NCI-H82 treated with DMSO at 0.1 percent for 48 hours (cell line): ENCODE measurements around the gene ZBTB7C.

ENCODE experiments used
- DNase-seq: peaks from one replicate; lab custom pipeline; 2025; ENCODE audit not compliant: unreplicated experiment; lab: John Stamatoyannopoulos, UW

The ZBTB7C gene

DNA sequence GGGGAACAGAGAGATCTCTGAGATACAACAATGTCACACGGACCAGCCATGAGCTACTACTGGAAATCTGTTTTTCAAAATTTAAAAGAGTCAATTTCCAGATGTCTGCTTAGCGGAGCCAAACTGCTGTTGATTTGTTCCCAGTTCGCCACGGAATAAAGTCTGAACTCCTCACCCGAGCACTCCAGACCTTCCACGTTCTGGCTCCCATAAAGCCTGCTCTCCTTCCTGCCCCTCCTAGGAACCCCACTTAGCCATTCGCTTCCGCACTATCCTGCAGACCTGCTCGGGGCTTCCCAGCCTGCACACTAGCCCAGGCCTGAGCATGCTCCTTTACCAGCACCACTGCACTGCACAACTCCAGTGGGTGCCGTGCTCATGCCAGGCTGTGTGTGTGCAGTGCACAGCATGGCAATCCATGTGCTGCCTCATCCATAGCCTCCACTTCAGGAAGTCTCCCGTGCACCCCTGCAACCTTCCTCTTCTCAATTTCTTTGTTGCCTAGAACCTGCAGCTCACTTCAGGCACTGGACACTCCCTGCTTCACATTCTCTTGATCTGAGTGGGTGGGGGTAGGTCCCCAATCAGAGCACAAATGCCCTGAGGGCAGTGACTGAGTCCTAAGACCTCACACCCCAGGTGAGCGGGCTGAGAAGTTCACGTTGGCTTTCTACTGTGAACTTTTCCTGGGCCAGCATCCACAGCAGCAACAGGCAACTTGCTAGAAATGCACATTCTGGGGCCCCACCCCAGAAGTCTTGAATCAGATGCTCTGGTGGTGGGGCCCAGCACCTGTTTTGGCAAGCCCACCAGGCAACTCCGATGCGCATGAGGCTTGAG, 53.7 kb downstream of the ZBTB7C start:
- DNase-seq = no peak

- no peak for DNase-seq
Observed at GRCh38 chr18:48354746-48355260, 54.4 kb downstream of the ZBTB7C start.

DNA sequence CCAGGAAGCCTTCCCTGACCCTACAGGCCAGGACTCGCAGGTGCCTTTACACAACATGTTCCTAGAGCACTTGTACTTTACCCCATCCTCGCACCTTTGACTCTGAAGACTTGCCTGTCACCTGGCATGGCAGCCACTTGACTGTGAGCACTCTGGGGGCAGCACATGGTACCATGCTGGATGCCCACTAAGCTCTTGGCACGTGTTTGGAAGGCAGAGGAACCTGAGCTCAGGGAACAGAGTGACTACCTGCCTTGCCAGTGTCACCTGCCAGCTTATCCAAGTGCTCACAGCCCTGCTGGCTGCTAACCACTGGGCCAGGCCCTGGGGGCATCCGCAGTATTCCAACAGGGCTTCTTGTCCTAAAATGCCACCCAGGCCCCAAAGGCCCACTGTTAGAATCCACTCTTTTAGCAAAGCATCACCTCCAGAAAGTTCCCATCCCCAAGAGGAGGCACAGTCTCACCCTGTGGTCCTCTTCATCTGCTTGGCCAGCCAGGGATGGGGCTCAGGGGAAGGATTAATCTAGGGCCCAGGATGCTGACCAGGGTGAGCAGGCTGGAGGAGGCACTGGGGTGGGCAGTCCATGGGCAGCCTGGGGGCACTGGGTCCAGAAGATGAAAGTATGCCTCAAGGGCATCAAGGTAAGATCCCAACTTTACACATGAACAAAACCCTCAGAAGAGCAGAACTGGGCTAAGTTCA, 57.0 kb downstream of the ZBTB7C start:
- DNase-seq = no peak

GRCh38 chr18:48351216-48352050, 57.8 kb downstream of the ZBTB7C start:
- DNase-seq = no peak

DNA sequence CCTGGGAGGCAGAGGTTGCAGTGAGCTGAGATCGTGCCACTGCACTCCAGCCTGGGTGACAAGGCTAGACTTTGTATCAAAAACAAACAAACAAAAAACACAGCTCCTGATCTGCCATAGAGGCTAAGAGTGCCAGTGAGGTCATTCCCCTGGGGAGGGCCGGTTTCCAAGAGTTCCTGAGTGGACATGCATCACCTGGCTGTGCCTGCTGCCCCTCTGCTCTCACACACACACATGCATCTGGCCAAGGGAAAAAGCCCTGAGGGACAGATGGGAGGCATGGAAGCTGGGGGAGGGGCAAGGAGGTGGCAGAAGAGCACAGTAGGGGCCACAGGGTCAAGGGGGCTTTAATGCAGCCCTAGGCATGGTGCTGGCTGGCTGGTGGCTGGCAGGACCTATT, 60.4 kb downstream of the ZBTB7C start:
- DNase-seq = no peak

- DNase-seq = no peak
Observed at GRCh38 chr18:48347756-48348326, 61.3 kb downstream of the ZBTB7C start.

- no peak for DNase-seq
Observed at GRCh38 chr18:48345596-48345995, 63.6 kb downstream of the ZBTB7C start.

DNA sequence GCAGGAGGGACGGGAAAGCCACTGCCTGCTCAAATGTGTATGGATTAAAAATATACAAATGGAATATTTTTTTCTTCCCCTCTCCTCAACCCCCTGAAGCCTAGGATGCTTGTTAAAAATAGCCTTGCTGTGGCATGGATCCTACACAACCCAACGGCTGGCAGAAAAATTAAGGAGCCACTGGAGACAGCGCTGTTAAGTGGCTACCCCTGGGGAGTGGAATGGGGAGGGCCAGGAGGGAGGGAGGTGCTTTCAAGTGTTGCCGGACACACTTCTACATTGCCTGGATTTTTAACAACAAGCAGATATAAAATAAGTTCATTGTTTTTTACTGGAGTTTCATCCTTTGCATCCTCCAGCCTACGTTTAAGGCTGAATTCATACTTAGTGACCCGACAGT, 66.6 kb downstream of the ZBTB7C start:
- no peak for DNase-seq

GRCh38 chr18:48342125-48342524, 67.1 kb downstream of the ZBTB7C start:
- DNase-seq = no peak

DNA sequence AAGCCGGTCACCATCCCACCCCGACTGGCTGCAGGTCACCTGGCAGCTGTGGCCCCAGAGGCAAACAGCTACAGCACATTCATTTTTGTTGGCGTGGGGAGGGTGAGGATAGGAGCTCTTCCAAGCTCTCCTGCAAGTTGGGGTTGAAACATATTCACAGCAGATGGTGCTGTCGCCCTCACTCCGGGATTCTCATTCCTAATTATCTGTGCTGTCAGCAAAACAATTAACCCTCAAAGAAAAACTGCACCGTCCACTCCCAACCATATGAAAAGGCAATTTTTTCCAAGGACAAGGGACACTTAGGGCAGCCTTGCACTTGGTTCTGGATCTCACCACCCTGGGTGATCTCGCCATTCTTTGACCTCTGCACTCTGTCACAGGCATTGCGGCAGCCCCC, 68.6 kb downstream of the ZBTB7C start:
- no peak for DNase-seq

DNA sequence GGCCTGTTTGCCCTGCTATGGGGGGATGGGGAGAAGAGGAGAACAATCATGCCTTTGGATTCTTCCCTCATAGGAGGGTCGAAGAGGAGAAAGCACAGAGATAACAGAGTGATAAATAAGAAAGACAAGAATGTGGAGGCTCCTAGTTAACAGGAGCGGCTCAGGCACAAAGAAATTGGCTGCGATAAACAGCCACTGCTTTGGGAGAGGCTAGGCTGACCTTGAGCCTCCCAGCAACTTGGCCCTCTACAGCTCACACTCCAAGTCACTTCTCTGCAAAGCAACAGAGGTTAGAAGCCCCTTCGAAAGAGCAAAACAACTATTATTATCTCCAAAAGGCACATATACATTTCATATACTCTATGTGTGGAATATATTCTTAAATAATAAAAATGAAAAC, 69.5 kb downstream of the ZBTB7C start:
- DNase-seq = no peak

- DNase-seq = no peak
Observed at GRCh38 chr18:48338915-48339314, 70.3 kb downstream of the ZBTB7C start.

DNA sequence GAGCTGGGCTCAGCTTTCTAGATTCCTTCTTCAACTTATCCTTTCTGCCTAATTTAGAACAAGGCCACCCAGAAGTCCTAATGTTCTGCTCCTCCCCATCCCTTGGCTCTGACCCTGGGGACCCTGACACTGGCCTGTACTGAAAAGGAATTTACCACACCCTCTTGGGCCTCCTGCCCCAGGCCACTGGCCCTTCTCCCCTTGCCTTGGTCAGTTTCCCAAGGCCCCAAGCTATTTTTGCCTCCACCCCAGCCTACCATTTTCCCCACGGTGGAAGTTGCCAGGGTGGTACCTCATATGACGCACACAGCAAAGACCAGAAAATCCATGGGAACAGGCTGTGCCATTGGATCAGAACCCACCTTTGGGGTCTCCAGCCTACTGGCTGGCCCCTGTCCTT, 72.1 kb downstream of the ZBTB7C start:
- no peak for DNase-seq

GRCh38 chr18:48336332-48336731, 72.9 kb downstream of the ZBTB7C start:
- no peak for DNase-seq

GRCh38 chr18:48335829-48336228, 73.4 kb downstream of the ZBTB7C start:
- DNase-seq = no peak

DNA sequence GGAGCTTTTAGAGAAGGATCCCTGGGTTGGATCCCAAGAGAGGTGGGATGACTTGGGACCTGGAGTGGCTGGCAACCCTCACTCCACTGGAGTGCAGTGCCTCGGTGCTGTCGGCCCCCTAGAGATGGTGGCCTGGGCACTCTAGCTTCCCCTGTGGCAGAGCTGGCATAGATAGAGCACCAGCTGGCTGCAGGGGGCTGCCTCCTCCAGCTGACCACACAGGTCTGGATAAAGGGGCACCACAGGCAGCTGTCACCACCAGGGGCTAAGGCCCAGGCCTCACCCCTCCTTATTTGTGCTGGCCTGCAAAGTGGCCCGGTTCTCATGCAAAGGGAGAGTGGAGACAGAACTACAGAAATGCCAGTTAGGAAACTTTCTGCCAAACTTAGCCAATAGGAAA, 74.3 kb downstream of the ZBTB7C start:
- DNase-seq = no peak

DNA sequence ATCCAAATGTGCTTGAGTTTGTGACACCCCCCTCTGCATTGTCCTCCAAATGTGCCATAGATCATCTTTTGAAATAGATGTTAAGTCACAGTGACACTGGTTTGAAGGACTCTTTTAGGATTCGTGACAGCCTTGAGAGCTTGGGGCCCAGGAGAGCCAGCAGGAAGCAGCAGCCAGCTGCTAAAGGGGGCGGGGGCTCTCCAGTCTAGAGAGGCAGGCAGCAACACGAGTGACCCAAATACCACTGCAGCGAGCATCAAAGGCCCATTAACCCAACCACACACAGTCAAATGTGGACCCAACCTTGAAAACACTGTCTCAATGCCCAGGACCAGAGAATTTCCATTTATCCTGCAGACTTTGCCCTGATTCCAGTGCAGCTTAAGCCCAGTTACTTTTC, 75.6 kb downstream of the ZBTB7C start:
- no peak for DNase-seq

- no peak for DNase-seq
Observed at GRCh38 chr18:48330016-48330991, 78.9 kb downstream of the ZBTB7C start.

- no peak for DNase-seq
Observed at GRCh38 chr18:48328473-48329210, 80.5 kb downstream of the ZBTB7C start.
